Spleen (tissue), 7 donors: Measurements from ENCODE around the gene ABCA7.

Source experiments
- POLR2A ChIP-seq, 3 donors: fragments of 450-650 bp; IDR thresholded peaks; one replicate each; pipeline ENCODE4 v1.5.1; 2017; ENCODE audit warnings: antibody characterized with exemption in 3 of 3, mild to moderate bottlenecking in 1 of 3
- POLR2AphosphoS5 ChIP-seq, 3 donors: sonication (generic); formaldehyde crosslinking; IDR thresholded peaks; one replicate each; pipeline ENCODE4 v1.5.1; 2017; ENCODE audit warnings: antibody characterized with exemption in 3 of 3
- TF ChIP-seq, protein P1 (sequence below), 11 experiments: fragments of 200-600 bp in 7 of 11; fragments of 450-650 bp in 4 of 11; sonication (generic) in 4 of 11; IDR thresholded peaks in 8 of 11; conservative IDR thresholded peaks in 3 of 11; 1 replicate in 7 of 11; 2 replicates in 4 of 11; pipeline versions ENCODE4 v1.4.0 to v1.8.0; 2016 to 2021; ENCODE audit warnings: antibody characterized with exemption in 11 of 11, inconsistent platforms in 4 of 11, mild to moderate bottlenecking in 1 of 11
- donor health status: DM: no; HTN: no; CAD: no; lungs with moderate emphysema.
- donor health status: DM: no; HTN: no; CAD: no.
- donor health status: DM: no; HTN: no; CAD: no.

DNA sequence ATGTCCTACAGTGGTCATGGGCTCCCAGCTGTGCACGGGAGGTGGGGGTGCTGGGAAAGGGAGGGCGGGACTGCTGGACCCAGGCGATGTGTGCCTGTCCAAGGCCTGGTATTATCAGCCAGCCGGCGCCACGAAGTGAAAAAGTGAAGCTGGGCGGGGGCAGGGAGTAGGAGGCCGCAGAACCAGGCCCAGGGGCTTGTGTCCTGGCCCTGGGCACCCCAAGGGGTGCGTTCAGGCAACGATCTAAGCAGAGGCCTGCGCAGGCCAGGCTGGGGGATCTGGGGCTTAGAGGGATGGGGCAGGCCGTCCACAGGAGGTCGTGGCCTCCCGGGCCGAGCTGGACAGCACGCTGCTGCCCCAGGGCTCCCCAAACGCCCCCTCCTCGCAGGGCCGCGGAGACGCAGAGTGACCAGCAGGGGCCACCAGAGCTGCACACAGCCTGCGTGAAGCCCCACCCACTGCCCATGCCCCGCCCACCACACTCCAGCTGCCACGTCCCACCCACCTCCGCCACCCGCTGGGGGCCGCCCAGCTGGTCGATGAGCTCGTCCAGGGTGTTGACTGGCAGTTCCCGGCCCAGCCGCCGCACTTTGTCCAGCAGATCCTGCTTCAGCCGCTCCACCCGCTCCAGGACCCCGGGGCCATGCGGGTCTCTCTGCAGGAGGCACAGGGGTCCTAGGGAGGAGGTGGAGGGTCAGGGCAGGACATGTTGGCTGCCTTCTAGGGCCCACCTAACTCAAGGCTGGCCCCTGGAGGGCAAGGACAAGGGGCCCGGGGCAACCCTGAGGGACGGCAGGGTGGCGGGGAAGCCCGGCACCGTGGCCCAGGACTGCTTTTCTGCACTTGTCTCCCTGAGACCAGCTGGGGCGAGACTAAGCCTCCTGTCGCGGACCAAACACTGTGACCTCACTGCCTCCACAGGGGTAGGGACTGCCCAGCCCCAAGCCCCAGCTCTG lies 73.4 kb downstream of the ABCA7 start:
- TF ChIP-seq, protein P1, sequence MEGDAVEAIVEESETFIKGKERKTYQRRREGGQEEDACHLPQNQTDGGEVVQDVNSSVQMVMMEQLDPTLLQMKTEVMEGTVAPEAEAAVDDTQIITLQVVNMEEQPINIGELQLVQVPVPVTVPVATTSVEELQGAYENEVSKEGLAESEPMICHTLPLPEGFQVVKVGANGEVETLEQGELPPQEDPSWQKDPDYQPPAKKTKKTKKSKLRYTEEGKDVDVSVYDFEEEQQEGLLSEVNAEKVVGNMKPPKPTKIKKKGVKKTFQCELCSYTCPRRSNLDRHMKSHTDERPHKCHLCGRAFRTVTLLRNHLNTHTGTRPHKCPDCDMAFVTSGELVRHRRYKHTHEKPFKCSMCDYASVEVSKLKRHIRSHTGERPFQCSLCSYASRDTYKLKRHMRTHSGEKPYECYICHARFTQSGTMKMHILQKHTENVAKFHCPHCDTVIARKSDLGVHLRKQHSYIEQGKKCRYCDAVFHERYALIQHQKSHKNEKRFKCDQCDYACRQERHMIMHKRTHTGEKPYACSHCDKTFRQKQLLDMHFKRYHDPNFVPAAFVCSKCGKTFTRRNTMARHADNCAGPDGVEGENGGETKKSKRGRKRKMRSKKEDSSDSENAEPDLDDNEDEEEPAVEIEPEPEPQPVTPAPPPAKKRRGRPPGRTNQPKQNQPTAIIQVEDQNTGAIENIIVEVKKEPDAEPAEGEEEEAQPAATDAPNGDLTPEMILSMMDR (IDR thresholded peaks at IDR 0.05 in 8 of 11, conservative IDR thresholded peaks at IDR 0.05 in 3 of 11): peak; percentile 65 to 96 (median 93)
- peak; percentile 77 to 92 (median 86) for TF ChIP-seq POLR2AphosphoS5 (IDR thresholded peaks at IDR 0.05)
- no peak for TF ChIP-seq POLR2A (IDR thresholded peaks at IDR 0.05)
